GM12801 (cell line): ENCODE results near the gene KLF11.

Experiments used
- TF ChIP-seq, protein P1 (sequence below): IDR thresholded peaks from one replicate; pipeline ENCODE4 v1.5.1; 2011; ENCODE audit warnings: control low read depth; ENCODE audit not compliant: insufficient read length; ENCODE audit errors: extremely low read depth

The KLF11 gene

GRCh38 chr2:10057231-10058107 is 14.1 kb downstream of the KLF11 start:
- TF ChIP-seq, protein P1, sequence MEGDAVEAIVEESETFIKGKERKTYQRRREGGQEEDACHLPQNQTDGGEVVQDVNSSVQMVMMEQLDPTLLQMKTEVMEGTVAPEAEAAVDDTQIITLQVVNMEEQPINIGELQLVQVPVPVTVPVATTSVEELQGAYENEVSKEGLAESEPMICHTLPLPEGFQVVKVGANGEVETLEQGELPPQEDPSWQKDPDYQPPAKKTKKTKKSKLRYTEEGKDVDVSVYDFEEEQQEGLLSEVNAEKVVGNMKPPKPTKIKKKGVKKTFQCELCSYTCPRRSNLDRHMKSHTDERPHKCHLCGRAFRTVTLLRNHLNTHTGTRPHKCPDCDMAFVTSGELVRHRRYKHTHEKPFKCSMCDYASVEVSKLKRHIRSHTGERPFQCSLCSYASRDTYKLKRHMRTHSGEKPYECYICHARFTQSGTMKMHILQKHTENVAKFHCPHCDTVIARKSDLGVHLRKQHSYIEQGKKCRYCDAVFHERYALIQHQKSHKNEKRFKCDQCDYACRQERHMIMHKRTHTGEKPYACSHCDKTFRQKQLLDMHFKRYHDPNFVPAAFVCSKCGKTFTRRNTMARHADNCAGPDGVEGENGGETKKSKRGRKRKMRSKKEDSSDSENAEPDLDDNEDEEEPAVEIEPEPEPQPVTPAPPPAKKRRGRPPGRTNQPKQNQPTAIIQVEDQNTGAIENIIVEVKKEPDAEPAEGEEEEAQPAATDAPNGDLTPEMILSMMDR, result no peak

- TF ChIP-seq, protein P1, result no peak
Measured at GRCh38 chr2:10058251-10059015, 15.1 kb downstream of the KLF11 start.

GRCh38 chr2:10059016-10059351 is 15.6 kb downstream of the KLF11 start:
- TF ChIP-seq, protein P1, result no peak

DNA sequence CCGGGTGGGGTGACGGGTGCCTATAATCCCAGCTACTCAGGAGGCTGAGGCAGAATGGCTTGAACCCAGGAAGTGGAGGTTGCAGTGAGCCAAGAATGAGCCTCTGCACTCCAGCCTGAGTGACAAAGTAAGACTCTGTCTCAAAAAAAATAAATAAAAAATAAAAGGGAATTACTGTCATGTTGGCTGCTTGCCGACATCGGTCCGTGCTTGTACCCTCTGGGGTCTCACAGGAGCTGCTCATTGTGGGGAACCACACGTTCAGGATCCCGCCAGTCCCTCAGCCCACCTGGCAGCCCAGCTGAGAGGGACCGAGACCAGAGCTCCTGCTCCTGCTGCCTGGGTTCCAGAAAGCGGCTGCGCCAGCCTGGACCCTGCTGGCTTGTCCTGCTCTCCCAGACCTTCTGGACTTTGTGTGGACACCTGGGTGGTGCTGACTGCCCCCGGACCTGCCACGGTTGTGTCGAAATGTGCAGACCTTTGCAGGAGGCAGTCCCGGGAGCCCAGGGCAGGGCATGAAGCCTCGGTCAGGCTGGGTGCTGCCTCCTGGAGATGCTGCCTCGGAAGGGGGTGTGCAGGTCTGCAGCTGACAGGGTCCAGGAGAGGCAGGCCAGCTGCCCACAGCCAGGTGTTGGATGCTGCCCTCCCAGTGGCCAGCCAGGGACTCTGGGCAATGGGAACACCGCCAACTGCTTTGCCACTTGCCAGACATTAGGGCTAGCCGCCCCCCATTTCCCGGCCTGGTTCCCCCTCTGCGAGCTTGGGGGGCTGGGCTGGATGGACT is 16.4 kb downstream of the KLF11 start:
- TF ChIP-seq, protein P1, result no peak

DNA sequence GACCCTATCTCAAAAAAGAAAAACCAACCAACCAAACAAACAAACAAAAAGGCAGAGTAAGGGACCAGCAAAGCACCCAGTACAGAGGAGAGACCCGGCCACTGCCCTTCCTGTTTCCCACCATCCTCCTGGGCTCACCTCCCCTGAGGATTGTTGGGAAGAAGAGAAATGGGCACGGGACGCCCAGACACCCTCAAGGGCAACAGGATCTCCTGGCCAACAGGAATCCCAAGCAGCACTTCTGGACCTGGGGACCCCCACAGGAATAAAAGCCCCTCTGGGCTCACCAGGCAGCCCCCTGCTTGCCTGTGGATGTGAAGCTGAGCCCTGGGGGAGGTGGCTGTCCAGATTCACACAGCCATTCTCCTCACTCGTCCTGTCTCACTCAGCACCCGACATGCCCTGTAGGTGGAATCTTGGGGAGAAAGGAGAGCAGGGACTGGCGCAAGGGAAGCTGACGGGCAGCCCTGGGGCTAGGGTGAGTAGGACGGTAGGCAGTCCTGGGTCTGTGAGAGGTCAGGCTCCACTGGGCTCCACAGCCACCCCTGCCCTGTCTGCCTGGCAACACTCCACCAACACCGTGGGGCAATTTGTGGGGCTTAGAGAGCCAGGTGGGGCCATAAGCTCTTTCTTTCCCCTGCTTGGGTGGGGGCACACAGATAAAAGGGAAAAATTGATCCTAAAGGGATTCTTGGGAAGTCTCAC is 18.0 kb downstream of the KLF11 start:
- TF ChIP-seq, protein P1, result no peak

DNA sequence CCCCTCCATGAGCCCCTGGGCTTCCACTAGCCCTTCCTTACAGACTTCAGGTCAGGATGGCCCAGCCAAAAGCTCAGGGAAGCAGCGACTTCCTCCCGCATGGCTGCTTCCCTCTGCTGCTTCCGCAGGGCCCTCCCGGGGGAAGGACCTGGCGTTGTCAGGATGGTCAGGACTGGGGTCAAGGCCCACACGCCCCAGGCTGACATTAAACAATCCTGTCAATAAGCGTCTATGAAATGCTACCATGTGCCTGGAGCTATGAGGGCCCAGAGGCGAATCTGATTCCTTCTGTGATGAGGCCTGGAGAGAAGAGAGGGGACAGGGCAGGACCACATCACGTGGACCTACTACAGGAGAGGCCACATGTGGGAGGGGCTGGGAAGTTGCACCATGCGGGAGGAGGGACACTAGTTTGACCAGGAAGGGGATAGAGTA is 19.6 kb downstream of the KLF11 start:
- TF ChIP-seq, protein P1, result no peak
